A673 (cell line): ENCODE measurements around the gene ICE1.

Experiments used
- EZH2 ChIP-seq: fragments of 200-600 bp; sonication (generic); IDR thresholded peaks from 2 replicates; pipeline ENCODE4 v1.6.1; 2017; ENCODE audit warnings: borderline replicate concordance, low read depth, mild to moderate bottlenecking, mixed read lengths, antibody characterized with exemption, low read length; ENCODE audit not compliant: poor library complexity, severe bottlenecking
- TF ChIP-seq, protein P1 (sequence below): fragments of 300-800, 200-600 bp; sonication (generic); conservative IDR thresholded peaks from 2 replicates; pipeline ENCODE4 v1.5.1; 2017; ENCODE audit warnings: low read depth, mild to moderate bottlenecking, antibody characterized with exemption, low read length, moderate library complexity, mixed read lengths

DNA sequence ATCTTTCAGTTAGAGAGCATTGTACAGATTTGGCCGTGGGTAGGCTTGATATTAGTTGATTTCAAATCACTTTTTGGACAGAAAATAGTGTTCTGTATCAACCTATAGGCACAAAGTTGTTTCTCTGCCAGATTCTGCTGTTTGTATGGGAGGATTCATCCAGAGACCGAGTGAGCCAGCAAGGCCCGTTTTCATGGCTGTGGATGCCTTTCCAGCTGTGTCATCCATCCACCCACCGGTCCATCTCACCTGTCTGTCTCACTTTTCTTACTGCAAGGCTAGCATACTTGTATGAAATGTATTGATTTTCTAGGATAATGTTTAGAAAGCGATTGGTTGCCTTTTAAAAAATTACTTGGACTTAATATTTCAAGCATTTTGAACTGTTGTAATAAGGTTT, 34.4 kb downstream of the ICE1 start:
- TF ChIP-seq, protein P1, sequence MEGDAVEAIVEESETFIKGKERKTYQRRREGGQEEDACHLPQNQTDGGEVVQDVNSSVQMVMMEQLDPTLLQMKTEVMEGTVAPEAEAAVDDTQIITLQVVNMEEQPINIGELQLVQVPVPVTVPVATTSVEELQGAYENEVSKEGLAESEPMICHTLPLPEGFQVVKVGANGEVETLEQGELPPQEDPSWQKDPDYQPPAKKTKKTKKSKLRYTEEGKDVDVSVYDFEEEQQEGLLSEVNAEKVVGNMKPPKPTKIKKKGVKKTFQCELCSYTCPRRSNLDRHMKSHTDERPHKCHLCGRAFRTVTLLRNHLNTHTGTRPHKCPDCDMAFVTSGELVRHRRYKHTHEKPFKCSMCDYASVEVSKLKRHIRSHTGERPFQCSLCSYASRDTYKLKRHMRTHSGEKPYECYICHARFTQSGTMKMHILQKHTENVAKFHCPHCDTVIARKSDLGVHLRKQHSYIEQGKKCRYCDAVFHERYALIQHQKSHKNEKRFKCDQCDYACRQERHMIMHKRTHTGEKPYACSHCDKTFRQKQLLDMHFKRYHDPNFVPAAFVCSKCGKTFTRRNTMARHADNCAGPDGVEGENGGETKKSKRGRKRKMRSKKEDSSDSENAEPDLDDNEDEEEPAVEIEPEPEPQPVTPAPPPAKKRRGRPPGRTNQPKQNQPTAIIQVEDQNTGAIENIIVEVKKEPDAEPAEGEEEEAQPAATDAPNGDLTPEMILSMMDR: no peak
- TF ChIP-seq EZH2: no peak
